Endothelial cell of umbilical vein (primary cell): Measurements from ENCODE around the gene ILKAP. TPM values are rescaled to one million over a fixed set of nuclear protein-coding genes. Genes with fewer than 3 reads are reported as not detected.
A peak's percentile ranks its signal among the peaks of the same experiment; 100 is the strongest.

ENCODE experiments used
- BruUV-seq: library from RNA; stranded (reverse); fragments of 400-500 nt; replicated peaks from 2 replicates; lab custom pipeline; 2021; lab: Mats Ljungman, UMichigan
- CTCF ChIA-PET: fragments of 300-600, 350-600 bp; sonication (Branson Sonifier 250); formaldehyde crosslinking; loops from one replicate; lab custom pipeline; 2021; ENCODE audit warnings: antibody characterized with exemption, inconsistent platforms; lab: Charles Lee
- POLR2A ChIA-PET: fragments of 300-600, 350-600 bp; sonication (Branson Sonifier 250); formaldehyde crosslinking; loops from one replicate; lab custom pipeline; 2021; ENCODE audit warnings: antibody characterized with exemption, inconsistent platforms; lab: Charles Lee
- DNase-seq: peaks from one replicate; pipeline ENCODE4 v3.0.0-alpha.2; 2011; ENCODE audit warnings: low read depth, low spot score
- FAIRE-seq: peaks from 2 replicates; lab custom pipeline; 2011; peaks lifted over from hg19 to GRCh38; lab: Jason Lieb, UNC
- H2AFZ ChIP-seq: 2 replicates; pipeline ENCODE4 v1.6.0; 2012; ENCODE audit warnings: low read depth, low read length, control low read depth, inconsistent platforms
- H3K27ac ChIP-seq: 2 replicates; pipeline ENCODE4 v1.5.1; 2011; ENCODE audit warnings: low read depth, mild to moderate bottlenecking, control low read depth, low read length, moderate library complexity; ENCODE audit not compliant: insufficient read depth
- H3K27me3 ChIP-seq, 2 experiments: 2 replicates each; pipeline versions ENCODE4 v1.6.0 to v1.6.1; 2011; ENCODE audit warnings: low read length in 2 of 2, mixed read lengths in 1 of 2; ENCODE audit not compliant: control insufficient read depth in 2 of 2, insufficient read depth in 2 of 2
- H3K36me3 ChIP-seq, 2 experiments: 2 replicates in 1 of 2; 3 replicates in 1 of 2; pipeline ENCODE4 v1.5.1; 2011; ENCODE audit warnings: low read length in 2 of 2, mild to moderate bottlenecking in 1 of 2, moderate library complexity in 1 of 2; ENCODE audit not compliant: control insufficient read depth in 2 of 2, insufficient read depth in 2 of 2; ENCODE audit errors: extremely low read depth in 1 of 2
- H3K4me1 ChIP-seq: 3 replicates; pipeline ENCODE4 v1.5.1; 2011; ENCODE audit warnings: mild to moderate bottlenecking, low read length; ENCODE audit not compliant: control insufficient read depth, insufficient read depth; ENCODE audit errors: extremely low read depth
- H3K4me2 ChIP-seq: 2 replicates; pipeline ENCODE4 v1.6.1; 2011; ENCODE audit warnings: low read length, control low read depth, mixed read lengths; ENCODE audit not compliant: insufficient read depth
- H3K4me3 ChIP-seq, 3 experiments: fragments of 200-600 bp in 1 of 3; sonication (generic), shearing (Covaris generic) in 1 of 3; replicated peaks in 1 of 3; 2 replicates each; pipeline ENCODE4 v1.5.1; 2011 to 2016; ENCODE audit warnings: control low read depth in 3 of 3, low read length in 3 of 3, mild to moderate bottlenecking in 2 of 3, inconsistent platforms in 1 of 3, low read depth in 1 of 3, moderate library complexity in 1 of 3; ENCODE audit not compliant: insufficient read depth in 1 of 3
- H3K79me2 ChIP-seq: 2 replicates; pipeline ENCODE4 v1.6.0; 2012; ENCODE audit warnings: low read length, inconsistent platforms; ENCODE audit not compliant: control insufficient read depth, insufficient read depth
- H3K9ac ChIP-seq: replicated peaks from 2 replicates; pipeline ENCODE3; 2011; ENCODE audit warnings: low read length, control low read depth; ENCODE audit not compliant: insufficient read depth; ENCODE audit errors: extremely low read depth
- H3K9me1 ChIP-seq: replicated peaks from 3 replicates; pipeline ENCODE4 v1.6.0; 2011; ENCODE audit warnings: mild to moderate bottlenecking, low read length; ENCODE audit not compliant: control insufficient read depth, insufficient read depth; ENCODE audit errors: extremely low read depth
- H3K9me3 ChIP-seq: replicated peaks from 2 replicates; pipeline ENCODE4 v1.5.1; 2012; ENCODE audit warnings: low read length, inconsistent platforms; ENCODE audit not compliant: control insufficient read depth, insufficient read depth
- H4K20me1 ChIP-seq: replicated peaks from 2 replicates; pipeline ENCODE3; 2011; ENCODE audit warnings: mild to moderate bottlenecking, low read length; ENCODE audit not compliant: control insufficient read depth, insufficient read depth; ENCODE audit errors: extremely low read depth
- EZH2 ChIP-seq: IDR thresholded peaks from 2 replicates; pipeline ENCODE4 v1.6.1; 2012; ENCODE audit warnings: borderline replicate concordance, low read depth, mild to moderate bottlenecking, moderate library complexity, low read length, inconsistent platforms; ENCODE audit not compliant: severe bottlenecking
- FOS ChIP-seq: IDR thresholded peaks from 2 replicates; pipeline ENCODE4 v1.6.1; 2011; ENCODE audit warnings: mild to moderate bottlenecking, low read length, moderate library complexity, borderline replicate concordance; ENCODE audit not compliant: insufficient read depth
- GATA2 ChIP-seq: IDR thresholded peaks from 2 replicates; pipeline ENCODE4 v1.7.0; 2011; ENCODE audit warnings: low read depth, mild to moderate bottlenecking, moderate library complexity, mixed read lengths, low read length; ENCODE audit not compliant: insufficient read length, insufficient read depth
- JUN ChIP-seq: IDR thresholded peaks from 2 replicates; pipeline ENCODE4 v1.6.1; 2011; ENCODE audit warnings: borderline replicate concordance, low read depth; ENCODE audit not compliant: insufficient read length, insufficient read depth
- MYC ChIP-seq: IDR thresholded peaks from one replicate; pipeline ENCODE4 v1.6.1; 2011; ENCODE audit warnings: mild to moderate bottlenecking, low read depth, low read length
- POLR2A ChIP-seq: IDR thresholded peaks from 2 replicates; pipeline ENCODE4 v1.6.1; 2012; ENCODE audit warnings: low read depth, mild to moderate bottlenecking, control low read depth, low read length
- POLR2AphosphoS5 ChIP-seq: IDR thresholded peaks from 2 replicates; pipeline ENCODE4 v1.6.1; 2012; ENCODE audit warnings: low read depth, mild to moderate bottlenecking, control low read depth, low read length, moderate library complexity; ENCODE audit not compliant: insufficient read depth
- dilution Hi-C: fragments of 300-500 bp; cut with MboI; formaldehyde crosslinking; loops from one replicate; pipeline ENCODE4 v1.15.0; 2019; ENCODE audit warnings: low sequenced_read_pairs; ENCODE audit not compliant: extremely low pct_ligation_motif_present
- intact Hi-C: fragments of 100-400 bp; cut with micrococcal nuclease; formaldehyde crosslinking; loops from one replicate; pipeline ENCODE4 v1.10.0; 2022
- polyA plus RNA-seq, 4 experiments: library from polyadenylated mRNA; depleted of rRNA in 3 of 4; stranded (reverse) in 3 of 4; unstranded in 1 of 4; fragments of >200 nt; gene quantifications; 2 replicates each; pipeline versions ENCODE4 v1.2.1 to v1.2.3, GENCODE V29; 2011 to 2012; ENCODE audit warnings: missing spikeins in 1 of 4
- total RNA-seq: library from RNA; stranded (reverse); gene quantifications from 2 replicates; pipeline ENCODE4 v1.2.3, GENCODE V29; 2021
- TF ChIP-seq, protein P1 (sequence below), 2 donors: IDR thresholded peaks; 1 replicate in 1 of 2; 2 replicates in 1 of 2; pipeline ENCODE4 v1.5.1; 2011; ENCODE audit warnings: low read length in 2 of 2, mild to moderate bottlenecking in 2 of 2, moderate library complexity in 2 of 2, control low read depth in 1 of 2, inconsistent platforms in 1 of 2, low read depth in 1 of 2; ENCODE audit not compliant: insufficient read depth in 1 of 2; ENCODE audit errors: extremely low read depth in 1 of 2
- TF ChIP-seq, protein P2 (sequence below): IDR thresholded peaks from 2 replicates; pipeline ENCODE4 v1.6.1; 2011; ENCODE audit not compliant: insufficient read depth, insufficient read length

ILKAP gene
- total and polyA plus RNA-seq, 2 donors (not counting 3 experiments of a cell fraction or from before 2014, with no cell fraction given): 49.2 to 49.8 TPM

DNA sequence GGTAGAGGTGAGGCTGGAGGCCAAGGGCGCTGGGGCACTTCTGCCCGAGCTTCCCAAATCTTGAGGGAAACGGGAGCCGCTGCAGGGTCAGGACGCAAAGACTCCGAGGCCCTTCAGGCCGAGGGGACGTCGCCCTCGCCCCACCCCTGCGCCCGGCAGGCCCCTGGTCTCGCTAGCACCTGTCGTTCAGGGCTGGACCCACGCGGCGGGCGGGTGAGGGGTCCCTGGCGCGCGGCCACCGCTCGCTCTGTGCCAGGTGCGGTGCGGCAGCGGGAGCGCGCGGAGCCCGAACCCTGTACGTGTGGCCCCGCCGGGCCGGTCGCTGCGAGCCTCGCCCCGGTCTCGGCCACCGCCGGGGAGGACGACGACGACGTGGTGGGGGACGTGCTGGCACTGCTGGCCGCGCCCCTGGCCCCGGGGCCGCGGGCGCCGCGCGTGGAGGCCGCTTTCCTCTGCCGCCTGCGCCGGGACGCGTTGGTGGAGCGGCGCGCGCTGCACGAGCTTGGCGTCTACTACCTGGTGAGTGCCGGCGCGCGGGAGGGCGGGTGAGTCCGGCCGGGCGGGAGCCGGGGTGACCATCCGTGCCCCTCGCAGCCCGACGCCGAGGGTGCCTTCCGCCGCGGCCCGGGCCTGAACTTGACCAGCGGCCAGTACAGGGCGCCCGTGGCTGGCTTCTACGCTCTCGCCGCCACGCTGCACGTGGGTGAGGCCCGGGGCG lies 39.9 kb downstream of the ILKAP start:
- H3K9me3 ChIP-seq: no peaks in the 10 kb centered on the region
- DNase-seq: no peak
- H3K4me3 ChIP-seq: no peak overlapping the region
- no peak for FAIRE-seq
- H4K20me1 ChIP-seq: no peaks in the 10 kb centered on the region
- BruUV-seq: no TSS peak
- peaks cover 0 to 8% of the 10 kb centered on the region in 2 experiments for H3K36me3 ChIP-seq
- H3K4me1 ChIP-seq: peaks cover 2% of the 10 kb centered on the region
- no peak overlapping the region for H3K4me2 ChIP-seq
- no peak overlapping the region for H3K9ac ChIP-seq
- TF ChIP-seq JUN: no peak
- TF ChIP-seq POLR2A: no peak
- TF ChIP-seq POLR2AphosphoS5: no peak
- TF ChIP-seq MYC: no peak
- no peak for TF ChIP-seq FOS
- TF ChIP-seq EZH2: peak; percentile 89
- H3K79me2 ChIP-seq: no peaks in the 10 kb centered on the region
- intact Hi-C loops (no loop called here), dilution Hi-C loops (no loop called here)
- no peak overlapping the region for H3K27ac ChIP-seq
- POLR2A ChIA-PET: no interaction called here
- no peak overlapping the region for H2AFZ ChIP-seq
- CTCF ChIA-PET: interaction anchor here (1.1 kb wide), 1 partner anchor 99 kb away, joined by 3 read pairs; no protein-coding TSS in a partner anchor
- H3K27me3 ChIP-seq: peaks cover 1 to 13% of the 10 kb centered on the region in 2 experiments
- H3K9me1 ChIP-seq: no peaks in the 10 kb centered on the region

DNA sequence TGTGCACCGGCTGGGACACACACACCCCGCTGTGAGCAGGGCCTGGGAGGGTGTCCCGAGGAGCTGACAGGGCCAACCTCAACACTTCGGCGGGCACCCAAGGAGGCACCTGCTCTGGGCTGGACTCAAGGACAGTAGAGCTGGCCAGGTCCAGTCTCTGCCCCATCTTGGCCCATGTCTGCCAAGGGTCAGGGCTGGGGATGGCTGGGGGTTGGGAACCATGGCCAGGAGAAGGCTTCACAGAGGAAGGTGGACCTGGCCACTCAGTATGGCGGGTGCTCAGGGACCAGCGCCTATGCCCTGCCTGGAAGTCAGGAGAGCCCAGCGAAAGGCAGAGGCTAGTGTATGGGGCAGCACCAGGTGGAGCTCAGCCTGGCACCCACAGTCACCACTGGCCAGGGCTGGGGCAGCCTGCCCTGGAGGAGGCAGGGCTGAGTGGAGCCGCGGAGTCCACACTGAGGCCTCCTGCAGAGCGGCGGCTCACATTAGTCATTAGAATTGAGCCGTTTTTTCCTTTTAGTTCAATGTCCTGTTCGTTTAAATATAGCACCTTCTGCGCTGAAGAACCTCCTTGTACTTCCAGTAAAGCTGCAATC lies 40.6 kb downstream of the ILKAP start:
- H3K4me3 ChIP-seq: no peak overlapping the region
- no peak for DNase-seq
- ChIA-PET POLR2A (no interaction called here), CTCF (interaction anchor here (1.1 kb wide), 1 partner anchor 100 kb away, joined by 3 read pairs; no protein-coding TSS in a partner anchor)
- no peak overlapping the region for H2AFZ ChIP-seq
- no peaks in the 10 kb centered on the region for H3K9me1 ChIP-seq
- TF ChIP-seq GATA2 (no peak), POLR2AphosphoS5 (no peak), POLR2A (no peak), EZH2 (no peak), JUN (no peak), FOS (no peak), MYC (no peak)
- TF ChIP-seq, protein P1, sequence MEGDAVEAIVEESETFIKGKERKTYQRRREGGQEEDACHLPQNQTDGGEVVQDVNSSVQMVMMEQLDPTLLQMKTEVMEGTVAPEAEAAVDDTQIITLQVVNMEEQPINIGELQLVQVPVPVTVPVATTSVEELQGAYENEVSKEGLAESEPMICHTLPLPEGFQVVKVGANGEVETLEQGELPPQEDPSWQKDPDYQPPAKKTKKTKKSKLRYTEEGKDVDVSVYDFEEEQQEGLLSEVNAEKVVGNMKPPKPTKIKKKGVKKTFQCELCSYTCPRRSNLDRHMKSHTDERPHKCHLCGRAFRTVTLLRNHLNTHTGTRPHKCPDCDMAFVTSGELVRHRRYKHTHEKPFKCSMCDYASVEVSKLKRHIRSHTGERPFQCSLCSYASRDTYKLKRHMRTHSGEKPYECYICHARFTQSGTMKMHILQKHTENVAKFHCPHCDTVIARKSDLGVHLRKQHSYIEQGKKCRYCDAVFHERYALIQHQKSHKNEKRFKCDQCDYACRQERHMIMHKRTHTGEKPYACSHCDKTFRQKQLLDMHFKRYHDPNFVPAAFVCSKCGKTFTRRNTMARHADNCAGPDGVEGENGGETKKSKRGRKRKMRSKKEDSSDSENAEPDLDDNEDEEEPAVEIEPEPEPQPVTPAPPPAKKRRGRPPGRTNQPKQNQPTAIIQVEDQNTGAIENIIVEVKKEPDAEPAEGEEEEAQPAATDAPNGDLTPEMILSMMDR (IDR thresholded peaks at IDR 0.05; ENCODE audit: extremely low read depth in 1 of 2, insufficient read depth in 1 of 2, low read depth in 1 of 2, low read length in 2 of 2): no peak
- TF ChIP-seq, protein P2, sequence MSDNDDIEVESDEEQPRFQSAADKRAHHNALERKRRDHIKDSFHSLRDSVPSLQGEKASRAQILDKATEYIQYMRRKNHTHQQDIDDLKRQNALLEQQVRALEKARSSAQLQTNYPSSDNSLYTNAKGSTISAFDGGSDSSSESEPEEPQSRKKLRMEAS: no peak
- no peak overlapping the region for H3K4me2 ChIP-seq
- H3K9ac ChIP-seq: no peak overlapping the region
- H3K9me3 ChIP-seq: no peaks in the 10 kb centered on the region
- no peak for FAIRE-seq
- H4K20me1 ChIP-seq: no peaks in the 10 kb centered on the region
- peaks cover 1 to 13% of the 10 kb centered on the region in 2 experiments for H3K27me3 ChIP-seq
- dilution Hi-C loops: no loop called here
- H3K79me2 ChIP-seq: no peaks in the 10 kb centered on the region
- no peaks in the 10 kb centered on the region for H3K4me1 ChIP-seq
- intact Hi-C loops: no loop called here
- no TSS peak for BruUV-seq
- H3K27ac ChIP-seq: no peak overlapping the region
- peaks cover 0 to 4% of the 10 kb centered on the region in 2 experiments for H3K36me3 ChIP-seq
